H9 (cell line): Measurements from ENCODE around the gene TSFM. TPM values are rescaled to one million over a fixed set of nuclear protein-coding genes. Genes with fewer than 3 reads are reported as not detected.
A peak's percentile ranks its signal among the peaks of the same experiment; 100 is the strongest.

Experiments
- DNase-seq: peaks from one replicate; pipeline ENCODE4 v3.0.0-alpha.2; 2017
- H2AFZ ChIP-seq: one replicate; pipeline ENCODE4 v1.6.1; 2013; ENCODE audit warnings: mild to moderate bottlenecking, low read length, control low read depth, moderate library complexity
- H2AK5ac ChIP-seq: 2 replicates; pipeline ENCODE4 v1.6.1; 2013; ENCODE audit warnings: low read length, control low read depth, mixed read lengths; ENCODE audit not compliant: insufficient read length
- H2BK120ac ChIP-seq: one replicate; pipeline ENCODE4 v1.6.1; 2013; ENCODE audit warnings: low read depth, mild to moderate bottlenecking, low read length, control low read depth, inconsistent platforms; ENCODE audit not compliant: poor library complexity, severe bottlenecking
- H2BK12ac ChIP-seq: 2 replicates; pipeline ENCODE4 v1.6.1; 2013; ENCODE audit warnings: low read length, control low read depth, mixed read lengths, low read depth; ENCODE audit not compliant: insufficient read length
- H2BK15ac ChIP-seq: 2 replicates; pipeline ENCODE4 v1.6.1; 2013; ENCODE audit warnings: low read depth, low read length, control low read depth
- H2BK20ac ChIP-seq: one replicate; pipeline ENCODE4 v1.6.1; 2013; ENCODE audit warnings: low read depth, mild to moderate bottlenecking, low read length, control low read depth, inconsistent platforms; ENCODE audit not compliant: poor library complexity, severe bottlenecking
- H2BK5ac ChIP-seq: 2 replicates; pipeline ENCODE4 v1.6.1; 2013; ENCODE audit warnings: low read length, control low read depth, mixed read lengths; ENCODE audit not compliant: insufficient read length
- H3K14ac ChIP-seq: 2 replicates; pipeline ENCODE4 v1.6.1; 2013; ENCODE audit warnings: low read length, control low read depth; ENCODE audit not compliant: insufficient read depth
- H3K18ac ChIP-seq: 2 replicates; pipeline ENCODE4 v1.6.1; 2013; ENCODE audit warnings: low read depth, mild to moderate bottlenecking, mixed read lengths, low read length, control low read depth; ENCODE audit not compliant: insufficient read length
- H3K23ac ChIP-seq: 2 replicates; pipeline ENCODE4 v1.6.1; 2013; ENCODE audit warnings: low read length, control low read depth, mixed read lengths, low read depth; ENCODE audit not compliant: insufficient read length
- H3K23me2 ChIP-seq: 2 replicates; pipeline ENCODE4 v1.6.1; 2013; ENCODE audit warnings: low read depth, mild to moderate bottlenecking, mixed read lengths, low read length, control low read depth; ENCODE audit not compliant: insufficient read length, poor library complexity, severe bottlenecking
- H3K27ac ChIP-seq: 2 replicates; pipeline ENCODE4 v1.5.1; 2013; ENCODE audit warnings: low read length, control low read depth, mixed read lengths, low read depth; ENCODE audit not compliant: insufficient read length
- H3K27me3 ChIP-seq: 2 replicates; pipeline ENCODE4 v1.6.1; 2013; ENCODE audit warnings: low read length, control low read depth, inconsistent platforms; ENCODE audit not compliant: insufficient read depth
- H3K4ac ChIP-seq: 2 replicates; pipeline ENCODE4 v1.6.1; 2013; ENCODE audit warnings: low read depth, mild to moderate bottlenecking, control low read depth, inconsistent platforms, low read length, moderate library complexity
- H3K4me1 ChIP-seq: 2 replicates; pipeline ENCODE4 v1.6.1; 2013; ENCODE audit warnings: low read length, control low read depth, inconsistent platforms; ENCODE audit not compliant: insufficient read depth
- H3K4me2 ChIP-seq: 2 replicates; pipeline ENCODE4 v1.6.1; 2013; ENCODE audit warnings: low read length, control low read depth, mixed read lengths; ENCODE audit not compliant: insufficient read length, insufficient read depth
- H3K56ac ChIP-seq: 2 replicates; pipeline ENCODE4 v1.6.1; 2013; ENCODE audit warnings: low read depth, mild to moderate bottlenecking, mixed read lengths, low read length, control low read depth; ENCODE audit not compliant: insufficient read length
- H3K79me1 ChIP-seq: 2 replicates; pipeline ENCODE4 v1.6.1; 2013; ENCODE audit warnings: low read depth, mild to moderate bottlenecking, moderate library complexity, low read length, control low read depth, inconsistent platforms; ENCODE audit not compliant: insufficient read depth, poor library complexity, severe bottlenecking
- H3K79me2 ChIP-seq: 2 replicates; pipeline ENCODE4 v1.6.1; 2013; ENCODE audit warnings: low read length, control low read depth, inconsistent platforms; ENCODE audit not compliant: insufficient read depth
- H3K9ac ChIP-seq: 2 replicates; pipeline ENCODE4 v1.6.1; 2013; ENCODE audit warnings: low read length, control low read depth, mixed read lengths; ENCODE audit not compliant: insufficient read length; ENCODE audit errors: extremely low read depth
- H3K9me3 ChIP-seq: one replicate; pipeline ENCODE4 v1.6.1; 2013; ENCODE audit warnings: low read depth, low read length, inconsistent platforms; ENCODE audit not compliant: control insufficient read depth
- H3T11ph ChIP-seq: one replicate; pipeline ENCODE4 v1.6.1; 2013; ENCODE audit warnings: mild to moderate bottlenecking, low read length, control low read depth, inconsistent platforms
- H4K20me1 ChIP-seq: one replicate; pipeline ENCODE4 v1.6.1; 2013; ENCODE audit not compliant: control insufficient read depth, insufficient read length, insufficient read depth
- H4K5ac ChIP-seq: 2 replicates; pipeline ENCODE4 v1.6.1; 2013; ENCODE audit warnings: low read depth, mild to moderate bottlenecking, mixed read lengths, low read length, control low read depth; ENCODE audit not compliant: insufficient read length
- H4K8ac ChIP-seq: replicated peaks from 2 replicates; pipeline ENCODE4 v1.6.1; 2013; ENCODE audit warnings: low read length, control low read depth, mixed read lengths, low read depth; ENCODE audit not compliant: insufficient read length
- H4K91ac ChIP-seq: 2 replicates; pipeline ENCODE4 v1.6.1; 2013; ENCODE audit warnings: low read depth, mild to moderate bottlenecking, moderate library complexity, mixed read lengths, low read length, control low read depth; ENCODE audit not compliant: insufficient read length
- H3K27ac Mint-ChIP-seq, 3 experiments: 2 replicates in 2 of 3; 3 replicates in 1 of 3; pipeline ENCODE4 v1.8.0; 2020 to 2021; ENCODE audit warnings: mixed read lengths in 3 of 3, mild to moderate bottlenecking in 1 of 3, moderate library complexity in 1 of 3
- H3K27me3 Mint-ChIP-seq: 2 replicates; pipeline ENCODE4 v1.8.0; 2021; ENCODE audit warnings: low read depth, mild to moderate bottlenecking, moderate library complexity, mixed read lengths
- H3K36me3 Mint-ChIP-seq, 3 experiments: 2 replicates in 2 of 3; 3 replicates in 1 of 3; pipeline ENCODE4 v1.8.0; 2020 to 2021; ENCODE audit warnings: low read depth in 3 of 3, mixed read lengths in 3 of 3; ENCODE audit not compliant: insufficient read depth in 1 of 3
- H3K4me1 Mint-ChIP-seq, 2 experiments: 2 replicates each; pipeline ENCODE4 v1.8.0; 2020; ENCODE audit warnings: mixed read lengths in 2 of 2
- H3K4me3 Mint-ChIP-seq, 2 experiments: 2 replicates in 1 of 2; 3 replicates in 1 of 2; pipeline ENCODE4 v1.8.0; 2020 to 2021; ENCODE audit warnings: mild to moderate bottlenecking in 2 of 2, mixed read lengths in 2 of 2, moderate library complexity in 1 of 2
- H3K9me3 Mint-ChIP-seq, 2 experiments: 2 replicates in 1 of 2; 3 replicates in 1 of 2; pipeline ENCODE4 v1.8.0; 2020; ENCODE audit warnings: mild to moderate bottlenecking in 2 of 2, mixed read lengths in 2 of 2, moderate library complexity in 1 of 2
- WGBS: extraction: QIAGEN DNeasy Blood & Tissue Kit; methylation state at CpG from one replicate; pipeline ENCODE4 v1.1.7; 2013; ENCODE audit warnings: missing lambda C conversion rate, low lambda C conversion rate, mixed read lengths; ENCODE audit not compliant: insufficient read length; ENCODE audit errors: extremely low coverage; 5-methylcytosine and 5-hydroxymethylcytosine counted together
- total RNA-seq: library from RNA; stranded (reverse); gene quantifications from 2 replicates; pipeline ENCODE4 v1.2.1, GENCODE V29; 2021
- TF ChIP-seq, protein P1 (sequence below): fragments of 200-600 bp; sonication (generic); conservative IDR thresholded peaks from 3 replicates; pipeline ENCODE4 v1.8.0; 2021; ENCODE audit warnings: antibody characterized with exemption, mild to moderate bottlenecking

The TSFM gene
- total RNA-seq, 1 experiment from 2014 or later: 50.2 TPM

DNA sequence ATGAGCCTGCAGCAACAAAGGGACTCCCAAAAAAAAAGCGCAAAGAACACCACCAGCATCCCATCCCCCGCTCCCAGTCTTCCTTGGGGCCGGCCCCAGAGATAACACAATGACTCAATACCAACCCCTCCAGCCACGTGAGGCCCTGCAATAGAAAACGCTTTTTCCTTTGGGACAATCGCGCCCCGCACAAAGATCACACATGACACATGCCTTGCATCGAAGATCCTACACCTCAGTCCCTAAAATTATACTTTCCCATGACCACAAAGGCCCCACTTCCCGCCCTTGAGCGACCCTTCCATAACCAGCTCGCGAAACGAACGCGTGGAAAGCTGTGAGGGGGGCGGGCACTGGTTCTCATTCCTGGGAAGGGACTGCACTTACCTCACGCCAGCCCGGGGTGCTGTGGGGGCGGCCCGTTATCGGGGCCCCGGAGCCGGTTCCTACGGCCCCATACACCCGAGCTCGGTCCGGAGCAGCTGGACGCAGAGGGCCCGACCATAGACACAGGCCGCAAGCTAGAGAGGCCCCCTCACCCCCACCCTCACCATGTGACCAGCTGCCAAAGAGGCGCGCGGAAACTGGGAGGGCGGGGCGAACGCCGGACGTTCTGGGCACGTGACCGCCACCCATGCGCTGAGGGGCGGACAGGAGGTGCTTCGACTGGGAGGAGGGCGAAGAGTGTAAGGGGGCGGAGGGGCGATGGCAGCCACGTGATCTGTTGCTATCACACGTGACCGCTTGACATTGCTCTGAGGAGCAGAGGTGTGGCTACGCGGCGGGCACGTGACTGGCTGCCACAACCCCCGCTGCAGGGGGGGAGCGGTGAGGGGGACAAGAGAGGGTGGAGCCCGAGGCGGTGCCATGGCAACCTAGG is 30.6 kb upstream of the TSFM start, which contains the start of gene CDK4:
TSS of gene CDK4 (minus strand) at position 523 of the 880 bp plus-strand sequence. CDS start 593 bp downstream, outside the sequence.
- no peak within 1 kb of the TSS for H3T11ph ChIP-seq
- H3K4me1 ChIP-seq: 0 out of 2 replicates have a peak, but pooled peaks cover 7% of the 10 kb centered on the region
- no peak within 1 kb of the TSS for H2BK12ac ChIP-seq
- peak within 1 kb of the TSS; percentile 94 for H3K9ac ChIP-seq
- peaks cover 11% of the 10 kb centered on the region for H3K27me3 ChIP-seq
- no peak within 1 kb of the TSS for H2BK15ac ChIP-seq
- TF ChIP-seq, protein P1, sequence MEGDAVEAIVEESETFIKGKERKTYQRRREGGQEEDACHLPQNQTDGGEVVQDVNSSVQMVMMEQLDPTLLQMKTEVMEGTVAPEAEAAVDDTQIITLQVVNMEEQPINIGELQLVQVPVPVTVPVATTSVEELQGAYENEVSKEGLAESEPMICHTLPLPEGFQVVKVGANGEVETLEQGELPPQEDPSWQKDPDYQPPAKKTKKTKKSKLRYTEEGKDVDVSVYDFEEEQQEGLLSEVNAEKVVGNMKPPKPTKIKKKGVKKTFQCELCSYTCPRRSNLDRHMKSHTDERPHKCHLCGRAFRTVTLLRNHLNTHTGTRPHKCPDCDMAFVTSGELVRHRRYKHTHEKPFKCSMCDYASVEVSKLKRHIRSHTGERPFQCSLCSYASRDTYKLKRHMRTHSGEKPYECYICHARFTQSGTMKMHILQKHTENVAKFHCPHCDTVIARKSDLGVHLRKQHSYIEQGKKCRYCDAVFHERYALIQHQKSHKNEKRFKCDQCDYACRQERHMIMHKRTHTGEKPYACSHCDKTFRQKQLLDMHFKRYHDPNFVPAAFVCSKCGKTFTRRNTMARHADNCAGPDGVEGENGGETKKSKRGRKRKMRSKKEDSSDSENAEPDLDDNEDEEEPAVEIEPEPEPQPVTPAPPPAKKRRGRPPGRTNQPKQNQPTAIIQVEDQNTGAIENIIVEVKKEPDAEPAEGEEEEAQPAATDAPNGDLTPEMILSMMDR: no peak
- peak within 1 kb of the TSS; percentile 52 for H2AK5ac ChIP-seq
- H3K56ac ChIP-seq: no peak within 1 kb of the TSS
- H4K91ac ChIP-seq: no peak within 1 kb of the TSS
- peak; percentile 100 for DNase-seq
- peak within 1 kb of the TSS; percentile 87 for H3K14ac ChIP-seq
- H4K5ac ChIP-seq: peak within 1 kb of the TSS; percentile 44
- H3K23me2 ChIP-seq: peaks cover 17% of the 10 kb centered on the region
- H2BK120ac ChIP-seq: no peak within 1 kb of the TSS
- H2BK5ac ChIP-seq: no peak within 1 kb of the TSS
- peaks cover 0 to 2% of the 10 kb centered on the region in 2 experiments; a peak in 2 of 5 replicates for H3K9me3 Mint-ChIP-seq
- H4K20me1 ChIP-seq: no peaks in the 10 kb centered on the region
- H3K27ac ChIP-seq: no peak within 1 kb of the TSS
- peaks cover 43 to 44% of the 10 kb centered on the region in 2 experiments for H3K4me1 Mint-ChIP-seq
- peak within 1 kb of the TSS; percentile 96 to 98 for H3K4me3 Mint-ChIP-seq
- no peak within 1 kb of the TSS for H2BK20ac ChIP-seq
- H3K4me2 ChIP-seq: peak within 1 kb of the TSS; percentile 83
- H3K27me3 Mint-ChIP-seq: peaks cover 18% of the 10 kb centered on the region
- H2AFZ ChIP-seq: no peak within 1 kb of the TSS
- H3K23ac ChIP-seq: no peak within 1 kb of the TSS
- H3K9me3 ChIP-seq: no peaks in the 10 kb centered on the region
- WGBS: no CpG with 5 or more reads among the region's 58 CpGs
- H3K4ac ChIP-seq: no peak within 1 kb of the TSS
- peak within 1 kb of the TSS; percentile 50 for H3K18ac ChIP-seq
- peak within 1 kb of the TSS; percentile 82 to 100 (median 98) for H3K27ac Mint-ChIP-seq
- H4K8ac ChIP-seq: no peak within 1 kb of the TSS
- H3K79me1 ChIP-seq: no peaks in the 10 kb centered on the region
- peaks cover 35 to 49% (median 45%) of the 10 kb centered on the region in 3 experiments for H3K36me3 Mint-ChIP-seq
- H3K79me2 ChIP-seq: peaks cover 13% of the 10 kb centered on the region; the same call in 1 of the 2 replicates
